CD4-positive, alpha-beta T cell (primary cell): ENCODE results near the gene LGI4. TPM values are rescaled to one million over a fixed set of nuclear protein-coding genes. Genes with fewer than 3 reads are reported as not detected.

Source experiments
- ATAC-seq: fragments of 200-7000 bp; cut with Tn5 transposase; one replicate; pipeline ENCODE4 v1.10.0; 2022; ENCODE audit warnings: mild to moderate bottlenecking; ENCODE audit not compliant: poor library complexity
- CTCF ChIA-PET: fragments of 350-600 bp; sonication (Branson Sonifier 250); formaldehyde crosslinking; loops from one replicate; lab custom pipeline; 2021; ENCODE audit warnings: antibody characterized with exemption, inconsistent platforms; lab: Charles Lee
- POLR2A ChIA-PET: fragments of 350-600 bp; sonication (Branson Sonifier 250); formaldehyde crosslinking; loops from one replicate; lab custom pipeline; 2021; ENCODE audit warnings: antibody characterized with exemption, inconsistent platforms; lab: Charles Lee
- DNase-seq, 14 experiments: peaks; one replicate each; pipeline ENCODE4 v3.0.0-alpha.2; 2013 to 2020; ENCODE audit warnings: mixed read lengths in 2 of 14
- H3K27ac ChIP-seq, 2 donors: one replicate each; pipeline versions ENCODE4 v1.5.1 to v1.7.0; 2013; ENCODE audit warnings: low read length in 2 of 2, low read depth in 1 of 2, mild to moderate bottlenecking in 1 of 2
- H3K27me3 ChIP-seq, 2 experiments: 1 replicate in 1 of 2; 2 replicates in 1 of 2; pipeline versions ENCODE4 v1.6.1 to v1.7.0; 2013; ENCODE audit warnings: low read length in 2 of 2, control low read depth in 1 of 2, mild to moderate bottlenecking in 1 of 2, moderate library complexity in 1 of 2; ENCODE audit not compliant: insufficient read depth in 2 of 2, control insufficient read depth in 1 of 2
- H3K36me3 ChIP-seq: one replicate; pipeline ENCODE4 v1.6.1; 2013; ENCODE audit warnings: low read length, control low read depth; ENCODE audit not compliant: insufficient read depth
- H3K4me1 ChIP-seq: one replicate; pipeline ENCODE4 v1.6.1; 2013; ENCODE audit warnings: low read length, control low read depth; ENCODE audit not compliant: insufficient read depth
- H3K4me3 ChIP-seq: one replicate; pipeline ENCODE4 v1.5.1; 2013; ENCODE audit warnings: mild to moderate bottlenecking, low read length, moderate library complexity
- H3K9me3 ChIP-seq, 2 experiments: 1 replicate in 1 of 2; 2 replicates in 1 of 2; pipeline versions ENCODE4 v1.6.1 to v1.7.0; 2013; ENCODE audit warnings: low read length in 2 of 2, mild to moderate bottlenecking in 2 of 2, control low read depth in 1 of 2, moderate library complexity in 1 of 2; ENCODE audit not compliant: control insufficient read depth in 1 of 2, insufficient read depth in 1 of 2
- H3K27ac Mint-ChIP-seq: one replicate; pipeline ENCODE4 v1.8.0; 2020; ENCODE audit warnings: mixed read lengths
- H3K27me3 Mint-ChIP-seq: one replicate; pipeline ENCODE4 v1.8.0; 2021; ENCODE audit warnings: mixed read lengths
- H3K36me3 Mint-ChIP-seq: one replicate; pipeline ENCODE4 v1.8.0; 2021; ENCODE audit warnings: low read depth, mixed read lengths
- H3K4me1 Mint-ChIP-seq: one replicate; pipeline ENCODE4 v1.8.0; 2021; ENCODE audit warnings: low read depth, mixed read lengths
- H3K4me3 Mint-ChIP-seq: one replicate; pipeline ENCODE4 v1.8.0; 2020; ENCODE audit warnings: mild to moderate bottlenecking, mixed read lengths
- H3K9me3 Mint-ChIP-seq: one replicate; pipeline ENCODE4 v1.8.0; 2020; ENCODE audit warnings: mixed read lengths
- intact Hi-C, 2 experiments: fragments of 100-400 bp; cut with DNase I in 1 of 2; cut with micrococcal nuclease in 1 of 2; formaldehyde crosslinking; loops; one replicate each; pipeline versions ENCODE4 v1.15.1 to v1.9.0; 2023 to 2025; cut with DNase I, micrococcal nuclease
- total RNA-seq, 174 experiments: library from RNA in 2 of 174; stranded (reverse) in 2 of 174; gene quantifications; one replicate each; pipeline ENCODE4 v1.2.3 and lab custom pipeline; 2021 to 2026
- TF ChIP-seq, protein P1 (sequence below): fragments of 200-600 bp; IDR thresholded peaks from one replicate; pipeline ENCODE4 v1.8.0; 2022; ENCODE audit warnings: antibody characterized with exemption, mild to moderate bottlenecking

The LGI4 gene
- total RNA-seq, 2 experiments from 2014 or later = 0.69 to 0.70 TPM

DNA sequence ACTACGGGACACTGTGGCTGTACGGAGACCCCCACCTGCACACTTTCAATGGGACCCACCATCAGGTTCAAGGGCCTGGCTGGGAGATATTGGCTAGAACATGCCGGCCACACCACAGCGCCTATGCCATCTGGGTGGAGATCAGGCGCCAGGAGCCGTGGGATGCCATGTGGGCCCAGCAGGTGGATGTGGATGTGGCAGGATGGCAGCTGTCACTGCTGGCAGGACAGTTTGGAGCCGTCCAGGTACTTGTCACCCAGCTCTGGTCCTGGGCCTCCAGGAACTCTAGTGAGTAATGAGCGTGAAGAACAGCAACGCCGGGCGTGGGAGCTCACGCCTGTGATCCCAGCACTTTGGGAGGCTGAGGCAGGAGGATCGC, 35.0 kb downstream of the LGI4 start:
- CTCF ChIA-PET = no interaction called here
- Histone ChIP-seq H3K27me3 (no peaks in the 10 kb centered on the region), H3K9me3 (peaks cover 0 to 7% of the 10 kb centered on the region in 2 experiments), H3K4me3 (no peak overlapping the region), H3K4me1 (no peaks in the 10 kb centered on the region), H3K36me3 (no peaks in the 10 kb centered on the region), H3K27ac (no peak overlapping the region)
- intact Hi-C loops = no loop called here
- Mint-ChIP-seq H3K4me1 (no peaks in the 10 kb centered on the region), H3K36me3 (no peaks in the 10 kb centered on the region), H3K27me3 (no peaks in the 10 kb centered on the region), H3K9me3 (no peaks in the 10 kb centered on the region), H3K4me3 (no peak overlapping the region), H3K27ac (no peak overlapping the region)
- DNase-seq (no peak), ATAC-seq (no peak)
- TF ChIP-seq, protein P1, sequence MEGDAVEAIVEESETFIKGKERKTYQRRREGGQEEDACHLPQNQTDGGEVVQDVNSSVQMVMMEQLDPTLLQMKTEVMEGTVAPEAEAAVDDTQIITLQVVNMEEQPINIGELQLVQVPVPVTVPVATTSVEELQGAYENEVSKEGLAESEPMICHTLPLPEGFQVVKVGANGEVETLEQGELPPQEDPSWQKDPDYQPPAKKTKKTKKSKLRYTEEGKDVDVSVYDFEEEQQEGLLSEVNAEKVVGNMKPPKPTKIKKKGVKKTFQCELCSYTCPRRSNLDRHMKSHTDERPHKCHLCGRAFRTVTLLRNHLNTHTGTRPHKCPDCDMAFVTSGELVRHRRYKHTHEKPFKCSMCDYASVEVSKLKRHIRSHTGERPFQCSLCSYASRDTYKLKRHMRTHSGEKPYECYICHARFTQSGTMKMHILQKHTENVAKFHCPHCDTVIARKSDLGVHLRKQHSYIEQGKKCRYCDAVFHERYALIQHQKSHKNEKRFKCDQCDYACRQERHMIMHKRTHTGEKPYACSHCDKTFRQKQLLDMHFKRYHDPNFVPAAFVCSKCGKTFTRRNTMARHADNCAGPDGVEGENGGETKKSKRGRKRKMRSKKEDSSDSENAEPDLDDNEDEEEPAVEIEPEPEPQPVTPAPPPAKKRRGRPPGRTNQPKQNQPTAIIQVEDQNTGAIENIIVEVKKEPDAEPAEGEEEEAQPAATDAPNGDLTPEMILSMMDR = no peak
- POLR2A ChIA-PET = no interaction called here

DNA sequence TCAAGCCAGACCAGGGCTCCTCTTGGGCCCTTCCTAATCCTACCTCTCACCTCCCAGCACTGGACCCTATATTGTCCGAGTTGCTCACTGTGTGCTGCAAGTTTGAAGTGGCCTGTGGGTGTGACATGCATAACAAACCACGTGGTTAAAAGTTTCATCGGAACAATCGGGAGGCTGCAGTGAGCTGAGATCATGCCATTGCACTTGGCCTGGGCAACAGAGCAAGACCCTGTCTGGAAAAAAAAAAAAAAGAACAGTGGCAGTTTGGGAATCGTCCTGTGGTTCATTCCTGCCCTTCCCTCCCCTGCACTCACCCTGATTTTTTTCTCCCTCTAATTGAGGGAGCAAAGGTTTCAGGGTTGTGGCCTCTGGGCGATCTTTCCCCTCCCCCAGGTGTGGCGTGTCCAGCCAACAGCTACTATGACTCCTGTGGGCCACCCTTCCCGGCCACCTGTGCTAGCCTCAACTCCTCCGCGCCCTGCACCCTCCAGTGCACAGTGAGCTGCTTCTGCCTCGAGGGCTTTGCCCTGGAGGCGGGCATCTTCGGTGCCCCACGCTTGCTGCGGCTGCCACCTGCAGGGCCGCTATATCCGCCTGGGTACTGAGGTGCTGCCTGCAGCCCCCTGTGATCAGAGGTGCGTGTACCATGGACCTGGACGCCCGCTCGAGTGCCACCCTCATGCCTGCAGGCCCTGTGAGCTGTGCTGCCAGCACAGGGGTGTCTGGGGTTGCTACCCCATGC, 35.5 kb downstream of the LGI4 start:
- intact Hi-C loops = no loop called here
- H3K36me3 ChIP-seq = no peaks in the 10 kb centered on the region
- DNase-seq = no peak
- H3K27me3 Mint-ChIP-seq = no peaks in the 10 kb centered on the region
- ATAC-seq = no peak
- no peak overlapping the region for H3K4me3 ChIP-seq
- no peak overlapping the region for H3K27ac ChIP-seq
- TF ChIP-seq, protein P1 = no peak
- H3K4me1 Mint-ChIP-seq = no peaks in the 10 kb centered on the region
- no peaks in the 10 kb centered on the region for H3K9me3 Mint-ChIP-seq
- H3K36me3 Mint-ChIP-seq = no peaks in the 10 kb centered on the region
- peaks cover 0 to under 1% of the 10 kb centered on the region in 2 experiments for H3K9me3 ChIP-seq
- no peaks in the 10 kb centered on the region for H3K4me1 ChIP-seq
- no peaks in the 10 kb centered on the region for H3K27me3 ChIP-seq
- CTCF ChIA-PET = no interaction called here
- POLR2A ChIA-PET = no interaction called here
- H3K27ac Mint-ChIP-seq = no peak overlapping the region
- H3K4me3 Mint-ChIP-seq = no peak overlapping the region

DNA sequence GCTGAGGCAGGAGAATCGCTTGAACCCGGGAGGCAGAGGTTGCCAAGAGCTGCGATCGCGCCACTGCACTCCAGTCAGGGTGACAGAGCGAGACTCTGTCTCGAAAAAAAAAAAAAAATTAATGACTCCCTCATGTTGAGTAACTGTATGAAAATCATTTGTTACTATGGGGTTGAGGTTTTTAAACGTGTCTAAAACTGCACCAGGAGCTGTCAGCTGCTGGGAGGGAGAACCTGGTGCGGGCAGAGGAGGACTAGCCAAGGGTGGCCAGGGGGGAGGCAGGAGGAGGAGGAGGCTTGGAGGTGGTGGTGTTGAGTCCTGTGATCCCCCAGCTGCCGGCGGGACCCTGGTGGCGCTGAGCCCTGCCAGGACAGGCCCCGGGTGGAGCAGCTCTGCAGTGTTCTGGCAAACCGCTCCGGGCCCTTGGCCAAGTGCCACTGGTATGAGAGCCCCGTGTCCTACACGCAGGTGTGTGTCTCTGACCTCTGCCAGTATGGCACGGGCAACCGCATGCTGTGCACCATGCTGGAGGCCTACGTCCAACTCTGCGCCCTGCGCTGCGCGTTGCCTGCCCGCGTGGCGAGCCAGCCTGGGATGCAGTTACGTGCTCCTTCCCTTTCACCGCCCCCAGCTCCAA, 36.3 kb downstream of the LGI4 start:
- H3K27ac Mint-ChIP-seq = no peak overlapping the region
- ChIA-PET POLR2A (no interaction called here), CTCF (no interaction called here)
- no peak for DNase-seq
- Histone ChIP-seq H3K27ac (no peak overlapping the region), H3K27me3 (no peaks in the 10 kb centered on the region), H3K9me3 (no peaks in the 10 kb centered on the region), H3K36me3 (no peaks in the 10 kb centered on the region), H3K4me1 (no peaks in the 10 kb centered on the region), H3K4me3 (no peak overlapping the region)
- H3K4me3 Mint-ChIP-seq = no peak overlapping the region
- intact Hi-C loops = no loop called here
- no peaks in the 10 kb centered on the region for H3K4me1 Mint-ChIP-seq
- no peaks in the 10 kb centered on the region for H3K27me3 Mint-ChIP-seq
- no peaks in the 10 kb centered on the region for H3K9me3 Mint-ChIP-seq
- TF ChIP-seq, protein P1 = no peak
- no peaks in the 10 kb centered on the region for H3K36me3 Mint-ChIP-seq
- no peak for ATAC-seq
